IMR-90 (cell line): Measurements from ENCODE around the gene PLEKHG1.

Experiments
- CEBPB ChIP-seq: IDR thresholded peaks from 2 replicates; pipeline ENCODE4 v1.6.1; 2012; ENCODE audit warnings: low read depth, low read length, improper control_type of control experiment
- CTCF ChIP-seq: conservative IDR thresholded peaks from 2 replicates; pipeline ENCODE4 v1.5.1; 2012; ENCODE audit warnings: mild to moderate bottlenecking, low read depth, low read length, improper control_type of control experiment
- FOS ChIP-seq: fragments of 150-350 bp; IDR thresholded peaks from 2 replicates; pipeline ENCODE4 v1.6.1; 2016; ENCODE audit warnings: low read depth, low read length
- MAFK ChIP-seq: IDR thresholded peaks from 2 replicates; pipeline ENCODE4 v1.6.1; 2012; ENCODE audit warnings: low read depth, low read length, improper control_type of control experiment
- MAZ ChIP-seq: IDR thresholded peaks from 2 replicates; pipeline ENCODE4 v1.6.1; 2012; ENCODE audit warnings: low read depth, mild to moderate bottlenecking, low read length, improper control_type of control experiment, moderate library complexity, borderline replicate concordance
- MXI1 ChIP-seq: IDR thresholded peaks from 2 replicates; pipeline ENCODE4 v1.6.1; 2012; ENCODE audit warnings: low read depth, mild to moderate bottlenecking, low read length, moderate library complexity, borderline replicate concordance
- NFE2L2 ChIP-seq: fragments of 150-350 bp; IDR thresholded peaks from 2 replicates; pipeline ENCODE4 v1.6.1; 2016; ENCODE audit warnings: low read depth, mild to moderate bottlenecking, low read length
- POLR2A ChIP-seq: IDR thresholded peaks from 2 replicates; pipeline ENCODE4 v1.6.1; 2012; ENCODE audit warnings: mild to moderate bottlenecking, low read depth, low read length
- RAD21 ChIP-seq: IDR thresholded peaks from 2 replicates; pipeline ENCODE4 v1.6.1; 2012; ENCODE audit warnings: low read length, improper control_type of control experiment
- RCOR1 ChIP-seq: IDR thresholded peaks from 2 replicates; pipeline ENCODE4 v1.6.1; 2012; ENCODE audit warnings: mild to moderate bottlenecking, low read length, improper control_type of control experiment; ENCODE audit not compliant: insufficient replicate concordance

DNA sequence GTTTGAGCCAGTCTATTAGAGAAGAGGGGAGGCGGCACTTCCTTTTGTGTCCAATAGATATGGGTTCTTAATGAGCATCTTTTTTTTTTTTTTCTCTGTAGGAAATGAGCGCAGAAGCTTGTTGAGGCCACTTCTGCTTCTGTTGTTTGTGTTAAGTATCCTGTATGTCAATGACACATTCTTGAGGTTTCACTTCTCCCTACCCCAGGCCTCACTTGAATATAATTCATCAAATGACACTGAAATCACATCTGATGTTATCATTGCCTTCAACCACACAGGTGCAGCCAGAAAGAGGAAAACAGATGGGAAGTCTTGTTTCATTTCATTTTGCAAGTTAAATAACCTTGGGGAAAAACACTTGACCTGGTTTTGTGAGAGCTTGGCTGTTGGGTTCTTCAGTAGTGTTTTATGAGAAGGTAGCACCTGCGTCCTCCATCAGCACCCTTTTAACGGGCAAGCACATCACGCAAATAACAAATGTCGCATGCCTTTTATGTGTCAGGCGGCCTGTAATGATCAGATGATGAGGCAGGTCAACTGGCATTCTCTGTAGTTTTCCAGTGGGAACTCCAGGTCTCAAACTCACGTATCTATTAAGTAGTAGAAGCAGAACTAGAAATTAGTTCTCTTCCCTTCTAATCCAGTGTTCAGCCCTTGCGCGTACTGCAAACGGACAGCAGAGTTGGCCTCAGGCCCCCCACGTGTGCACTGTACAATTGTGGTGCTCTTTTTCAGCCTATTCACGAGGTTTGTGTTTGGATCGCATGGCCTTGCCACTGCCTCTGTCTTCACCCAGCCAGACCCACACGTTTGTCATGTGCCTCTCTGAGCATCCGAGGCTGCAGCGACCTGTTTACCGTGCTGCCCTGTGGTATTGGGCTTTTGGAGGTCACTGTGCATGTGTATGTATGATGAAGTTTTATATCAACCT lies 23.5 kb downstream of the PLEKHG1 start:
- TF ChIP-seq CTCF (no peak), POLR2A (no peak), CEBPB (no peak), FOS (no peak), MAFK (no peak), RAD21 (no peak), NFE2L2 (no peak), RCOR1 (no peak), MXI1 (no peak), MAZ (no peak)
